Stimulated activated CD4-positive, alpha-beta T cell treated with anti-CD3 and anti-CD28 coated beads, Interleukin-12 subunit alpha, Interleukin-12 subunit beta, amount 100 ng/mL, for 4 hours (primary cell): ENCODE results near the gene SOAT2.
A peak's percentile ranks its signal among the peaks of the same experiment; 100 is the strongest.
"Not testable (repeated sequence)": the region's sequence is repeated elsewhere in the genome, so short reads cannot be mapped to it uniquely, and the experiment has no call there.

Experiments used
- DNase-seq: peaks from one replicate; pipeline ENCODE4 v3.0.0-alpha.2; 2020

SOAT2 gene

DNA sequence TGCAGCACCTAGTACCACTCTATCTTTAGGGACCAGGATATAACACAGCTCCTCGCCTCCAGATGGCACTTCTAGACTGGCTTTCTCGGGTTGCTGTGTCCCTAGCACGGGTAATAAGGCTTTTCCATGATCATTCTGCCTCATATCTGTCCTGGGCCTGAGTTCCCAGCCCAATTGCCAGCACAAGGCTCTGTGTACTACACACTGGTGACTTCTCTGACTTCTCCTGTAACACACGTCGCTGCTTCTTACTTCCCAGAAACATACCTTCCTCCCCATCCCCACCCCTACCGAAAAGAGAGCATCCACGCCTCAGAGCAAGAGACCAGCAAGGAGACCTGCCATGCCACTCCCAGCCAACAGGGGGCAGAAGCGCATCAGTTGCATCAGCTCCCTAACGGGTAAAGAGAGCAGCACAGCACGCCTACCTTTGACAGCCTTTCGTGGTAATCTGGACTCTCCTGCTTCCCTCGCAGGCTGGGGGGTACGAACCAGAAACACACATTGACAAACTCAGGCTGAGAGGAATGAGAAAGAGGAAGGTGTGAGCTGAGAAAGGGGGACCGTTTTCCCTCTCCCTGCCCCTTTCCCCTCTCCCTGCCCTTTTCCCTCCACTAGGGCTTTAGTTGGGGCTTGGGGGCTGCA lies 56.0 kb downstream of the SOAT2 start:
- DNase-seq, result peak; percentile 87

DNA sequence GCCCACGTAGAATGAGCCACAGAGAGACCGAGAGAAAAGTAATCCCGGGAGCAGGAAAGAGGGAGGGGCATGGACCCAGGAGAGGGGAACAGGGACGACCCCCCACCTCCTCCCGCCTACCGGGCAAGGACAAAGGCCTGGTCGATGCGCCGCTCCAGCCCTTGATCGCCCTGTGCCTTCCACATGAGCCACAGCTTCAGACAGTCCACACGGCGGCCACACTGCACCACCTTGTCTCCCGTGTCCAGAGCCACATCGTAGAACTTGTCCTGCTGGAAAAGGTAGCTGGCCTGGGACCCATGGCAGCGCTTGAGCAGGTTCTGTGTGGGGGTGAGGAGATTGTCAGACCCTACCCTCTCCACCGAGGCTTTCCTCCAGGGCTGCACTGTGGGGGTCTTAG lies 56.7 kb downstream of the SOAT2 start:
- DNase-seq, result no peak

- DNase-seq, result no peak
Observed at GRCh38 chr12:53160673-53161072, 57.4 kb downstream of the SOAT2 start.

DNA sequence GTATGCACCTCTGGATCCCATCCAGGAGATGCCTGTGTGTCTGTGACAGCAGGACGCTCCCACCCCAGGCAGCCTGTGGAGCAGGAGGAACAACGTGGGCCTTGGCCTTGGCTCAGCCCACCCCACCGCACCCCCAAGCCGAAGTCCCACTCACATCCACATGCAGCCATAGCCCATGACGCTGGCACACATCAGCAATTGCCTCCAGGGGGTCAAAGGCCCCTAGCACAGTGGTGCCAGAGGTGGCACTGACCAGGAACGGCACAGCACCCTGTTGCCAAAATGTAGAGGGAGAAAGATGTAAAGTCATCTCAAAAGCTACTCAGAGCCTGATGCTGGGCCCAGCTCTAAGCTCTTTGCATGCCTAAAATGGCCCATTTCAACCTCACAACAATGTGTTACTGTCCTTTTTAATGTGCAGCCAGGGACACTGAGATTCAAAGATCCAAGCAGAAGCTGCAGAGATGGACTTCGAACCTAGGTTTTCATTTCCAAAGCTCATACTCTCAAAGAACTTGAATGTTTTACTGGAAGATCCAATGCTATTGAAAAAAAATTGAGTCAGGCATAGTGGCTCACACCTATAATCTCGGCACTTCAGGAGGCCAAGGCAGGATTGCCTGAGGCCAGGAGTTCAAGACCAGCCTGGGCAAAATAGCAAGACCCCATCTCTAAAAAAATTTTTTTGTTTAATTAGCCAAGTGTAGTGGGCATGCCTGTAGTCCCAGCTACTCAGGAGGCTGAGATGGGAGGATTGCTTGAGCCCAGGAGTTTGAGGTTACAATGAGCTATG lies 58.0 kb downstream of the SOAT2 start:
- DNase-seq, result no peak

DNA sequence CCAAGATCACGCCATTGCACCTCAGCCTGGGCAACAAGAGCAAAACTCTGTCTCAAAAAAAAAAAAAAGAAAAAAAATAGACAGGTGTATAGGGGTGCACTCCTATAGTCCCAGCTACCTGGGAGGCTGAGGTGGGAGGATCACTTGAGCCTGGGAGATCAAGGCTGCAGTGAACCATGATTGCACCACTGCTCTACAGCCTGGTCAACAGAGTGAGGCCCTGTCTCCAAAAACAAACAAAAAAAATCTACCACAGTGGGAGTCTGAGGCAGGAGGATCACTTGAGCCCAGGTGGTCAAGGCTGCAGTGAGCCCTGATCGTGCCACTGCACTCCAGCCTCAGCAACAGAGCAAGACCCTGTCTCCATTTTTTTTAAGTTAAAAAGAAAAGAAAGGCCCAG lies 59.7 kb downstream of the SOAT2 start:
- not testable (repeated sequence) for DNase-seq

DNA sequence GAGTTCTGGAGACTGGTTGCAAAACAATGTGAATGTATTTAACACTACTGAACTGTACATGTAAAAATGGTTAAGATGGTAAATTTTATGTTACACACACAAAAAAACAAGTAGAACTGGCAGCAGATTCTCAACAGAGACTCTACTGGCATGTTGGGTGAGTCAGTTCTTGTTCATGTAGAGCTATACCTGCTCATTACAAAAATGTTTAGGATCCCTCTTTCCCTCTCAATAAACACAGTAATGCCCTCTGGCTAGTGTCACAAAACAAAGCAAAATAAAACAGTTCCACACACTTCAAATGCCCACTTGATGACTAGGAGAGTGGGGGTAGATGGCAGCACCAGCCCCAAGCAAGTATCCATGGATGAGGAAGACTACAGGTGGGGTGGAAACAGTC lies 63.6 kb downstream of the SOAT2 start:
- DNase-seq, result no peak

- no peak for DNase-seq
Observed at GRCh38 chr12:53169644-53170043, 66.4 kb downstream of the SOAT2 start.

- no peak for DNase-seq
Observed at GRCh38 chr12:53170215-53170614, 66.9 kb downstream of the SOAT2 start.

DNA sequence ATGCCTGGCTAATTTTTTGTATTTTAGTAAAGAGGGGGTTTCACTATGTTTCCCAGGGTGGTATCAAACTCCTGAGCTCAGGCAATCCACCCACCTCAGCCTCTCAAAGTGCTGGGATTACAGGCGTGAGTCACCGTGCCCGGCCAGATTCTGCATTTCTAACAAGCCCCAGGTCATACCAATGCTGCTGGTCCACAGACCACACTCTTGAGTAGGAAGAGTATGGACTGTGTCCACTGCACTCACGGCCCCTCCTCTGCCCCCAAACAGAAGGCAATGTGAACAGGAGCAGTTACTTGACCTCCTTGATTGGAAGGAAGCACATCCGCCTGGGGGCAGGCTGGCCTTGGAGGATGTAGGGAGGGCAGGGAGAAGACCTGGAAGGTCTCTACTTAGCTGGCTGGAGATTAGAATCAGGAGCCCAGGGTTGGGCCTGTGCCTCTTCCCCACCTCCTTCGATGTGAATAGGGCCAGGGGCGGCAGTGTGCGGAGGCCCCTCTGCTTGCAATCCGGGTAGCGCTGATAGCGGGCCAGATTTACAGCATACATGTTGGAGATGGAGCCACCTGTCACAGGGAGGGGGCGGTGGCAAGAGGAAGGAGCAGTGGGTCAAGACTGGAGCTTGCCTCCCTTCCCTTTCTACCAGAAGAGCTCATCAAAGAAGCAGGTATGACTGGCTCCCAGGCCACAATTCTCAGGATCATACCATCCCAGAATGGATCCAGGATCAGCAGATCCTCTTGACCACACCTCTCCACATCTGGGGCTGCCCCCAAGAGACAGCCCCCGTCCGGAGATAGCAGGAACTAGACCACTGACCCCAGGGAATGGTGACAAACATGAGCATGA lies 67.8 kb downstream of the SOAT2 start:
- DNase-seq, result no peak

DNA sequence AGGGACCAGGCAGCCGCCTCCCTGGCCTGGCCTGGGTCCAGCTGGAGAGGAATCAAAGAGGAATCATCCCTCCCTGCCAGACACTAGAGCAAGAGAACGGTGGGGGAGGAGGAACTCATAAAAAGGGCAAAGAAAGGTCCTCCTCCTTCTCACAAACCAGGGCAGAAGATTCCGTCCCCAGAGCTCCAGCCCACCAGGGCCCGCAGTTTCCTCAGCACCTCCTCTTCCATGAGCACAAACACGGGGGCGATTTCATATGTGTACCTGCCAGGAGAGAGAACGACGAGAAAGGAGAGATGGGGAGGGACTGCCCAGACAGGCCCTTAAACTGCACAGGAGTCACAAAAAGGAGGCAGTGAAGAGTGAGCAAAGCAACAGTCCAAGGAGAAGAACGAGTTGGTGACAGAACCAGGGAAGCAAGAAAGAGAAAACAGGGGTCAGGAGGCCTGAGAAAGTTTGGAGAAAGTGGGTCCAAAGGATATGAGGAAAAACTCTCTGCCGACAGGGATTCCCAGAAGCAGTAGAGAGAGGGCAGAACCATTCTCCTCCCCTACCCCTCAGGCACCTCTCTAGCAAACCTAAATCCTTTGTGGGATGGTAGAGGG lies 68.5 kb downstream of the SOAT2 start:
- no peak for DNase-seq

GRCh38 chr12:53172352-53172751 lies 69.1 kb downstream of the SOAT2 start:
- no peak for DNase-seq

GRCh38 chr12:53173085-53173715 lies 69.9 kb downstream of the SOAT2 start:
- no peak for DNase-seq
